H9 (cell line): ENCODE results near the gene EIF4E2. TPM values are rescaled to one million over a fixed set of nuclear protein-coding genes. Genes with fewer than 3 reads are reported as not detected.

Experiments used
- DNase-seq: peaks from one replicate; pipeline ENCODE4 v3.0.0-alpha.2; 2017
- H2AFZ ChIP-seq: one replicate; pipeline ENCODE4 v1.6.1; 2013; ENCODE audit warnings: mild to moderate bottlenecking, low read length, control low read depth, moderate library complexity
- H2AK5ac ChIP-seq: 2 replicates; pipeline ENCODE4 v1.6.1; 2013; ENCODE audit warnings: low read length, control low read depth, mixed read lengths; ENCODE audit not compliant: insufficient read length
- H2BK120ac ChIP-seq: one replicate; pipeline ENCODE4 v1.6.1; 2013; ENCODE audit warnings: low read depth, mild to moderate bottlenecking, low read length, control low read depth, inconsistent platforms; ENCODE audit not compliant: poor library complexity, severe bottlenecking
- H2BK12ac ChIP-seq: 2 replicates; pipeline ENCODE4 v1.6.1; 2013; ENCODE audit warnings: low read length, control low read depth, mixed read lengths, low read depth; ENCODE audit not compliant: insufficient read length
- H2BK15ac ChIP-seq: 2 replicates; pipeline ENCODE4 v1.6.1; 2013; ENCODE audit warnings: low read depth, low read length, control low read depth
- H2BK20ac ChIP-seq: one replicate; pipeline ENCODE4 v1.6.1; 2013; ENCODE audit warnings: low read depth, mild to moderate bottlenecking, low read length, control low read depth, inconsistent platforms; ENCODE audit not compliant: poor library complexity, severe bottlenecking
- H2BK5ac ChIP-seq: 2 replicates; pipeline ENCODE4 v1.6.1; 2013; ENCODE audit warnings: low read length, control low read depth, mixed read lengths; ENCODE audit not compliant: insufficient read length
- H3K14ac ChIP-seq: 2 replicates; pipeline ENCODE4 v1.6.1; 2013; ENCODE audit warnings: low read length, control low read depth; ENCODE audit not compliant: insufficient read depth
- H3K18ac ChIP-seq: 2 replicates; pipeline ENCODE4 v1.6.1; 2013; ENCODE audit warnings: low read depth, mild to moderate bottlenecking, mixed read lengths, low read length, control low read depth; ENCODE audit not compliant: insufficient read length
- H3K23ac ChIP-seq: 2 replicates; pipeline ENCODE4 v1.6.1; 2013; ENCODE audit warnings: low read length, control low read depth, mixed read lengths, low read depth; ENCODE audit not compliant: insufficient read length
- H3K23me2 ChIP-seq: 2 replicates; pipeline ENCODE4 v1.6.1; 2013; ENCODE audit warnings: low read depth, mild to moderate bottlenecking, mixed read lengths, low read length, control low read depth; ENCODE audit not compliant: insufficient read length, poor library complexity, severe bottlenecking
- H3K27ac ChIP-seq: 2 replicates; pipeline ENCODE4 v1.5.1; 2013; ENCODE audit warnings: low read length, control low read depth, mixed read lengths, low read depth; ENCODE audit not compliant: insufficient read length
- H3K27me3 ChIP-seq: 2 replicates; pipeline ENCODE4 v1.6.1; 2013; ENCODE audit warnings: low read length, control low read depth, inconsistent platforms; ENCODE audit not compliant: insufficient read depth
- H3K4ac ChIP-seq: 2 replicates; pipeline ENCODE4 v1.6.1; 2013; ENCODE audit warnings: low read depth, mild to moderate bottlenecking, control low read depth, inconsistent platforms, low read length, moderate library complexity
- H3K4me1 ChIP-seq: 2 replicates; pipeline ENCODE4 v1.6.1; 2013; ENCODE audit warnings: low read length, control low read depth, inconsistent platforms; ENCODE audit not compliant: insufficient read depth
- H3K4me2 ChIP-seq: 2 replicates; pipeline ENCODE4 v1.6.1; 2013; ENCODE audit warnings: low read length, control low read depth, mixed read lengths; ENCODE audit not compliant: insufficient read length, insufficient read depth
- H3K56ac ChIP-seq: 2 replicates; pipeline ENCODE4 v1.6.1; 2013; ENCODE audit warnings: low read depth, mild to moderate bottlenecking, mixed read lengths, low read length, control low read depth; ENCODE audit not compliant: insufficient read length
- H3K79me1 ChIP-seq: 2 replicates; pipeline ENCODE4 v1.6.1; 2013; ENCODE audit warnings: low read depth, mild to moderate bottlenecking, moderate library complexity, low read length, control low read depth, inconsistent platforms; ENCODE audit not compliant: insufficient read depth, poor library complexity, severe bottlenecking
- H3K79me2 ChIP-seq: 2 replicates; pipeline ENCODE4 v1.6.1; 2013; ENCODE audit warnings: low read length, control low read depth, inconsistent platforms; ENCODE audit not compliant: insufficient read depth
- H3K9ac ChIP-seq: 2 replicates; pipeline ENCODE4 v1.6.1; 2013; ENCODE audit warnings: low read length, control low read depth, mixed read lengths; ENCODE audit not compliant: insufficient read length; ENCODE audit errors: extremely low read depth
- H3K9me3 ChIP-seq: one replicate; pipeline ENCODE4 v1.6.1; 2013; ENCODE audit warnings: low read depth, low read length, inconsistent platforms; ENCODE audit not compliant: control insufficient read depth
- H3T11ph ChIP-seq: one replicate; pipeline ENCODE4 v1.6.1; 2013; ENCODE audit warnings: mild to moderate bottlenecking, low read length, control low read depth, inconsistent platforms
- H4K20me1 ChIP-seq: one replicate; pipeline ENCODE4 v1.6.1; 2013; ENCODE audit not compliant: control insufficient read depth, insufficient read length, insufficient read depth
- H4K5ac ChIP-seq: 2 replicates; pipeline ENCODE4 v1.6.1; 2013; ENCODE audit warnings: low read depth, mild to moderate bottlenecking, mixed read lengths, low read length, control low read depth; ENCODE audit not compliant: insufficient read length
- H4K8ac ChIP-seq: replicated peaks from 2 replicates; pipeline ENCODE4 v1.6.1; 2013; ENCODE audit warnings: low read length, control low read depth, mixed read lengths, low read depth; ENCODE audit not compliant: insufficient read length
- H4K91ac ChIP-seq: 2 replicates; pipeline ENCODE4 v1.6.1; 2013; ENCODE audit warnings: low read depth, mild to moderate bottlenecking, moderate library complexity, mixed read lengths, low read length, control low read depth; ENCODE audit not compliant: insufficient read length
- H3K27ac Mint-ChIP-seq, 3 experiments: 2 replicates in 2 of 3; 3 replicates in 1 of 3; pipeline ENCODE4 v1.8.0; 2020 to 2021; ENCODE audit warnings: mixed read lengths in 3 of 3, mild to moderate bottlenecking in 1 of 3, moderate library complexity in 1 of 3
- H3K27me3 Mint-ChIP-seq: 2 replicates; pipeline ENCODE4 v1.8.0; 2021; ENCODE audit warnings: low read depth, mild to moderate bottlenecking, moderate library complexity, mixed read lengths
- H3K36me3 Mint-ChIP-seq, 3 experiments: 2 replicates in 2 of 3; 3 replicates in 1 of 3; pipeline ENCODE4 v1.8.0; 2020 to 2021; ENCODE audit warnings: low read depth in 3 of 3, mixed read lengths in 3 of 3; ENCODE audit not compliant: insufficient read depth in 1 of 3
- H3K4me1 Mint-ChIP-seq, 2 experiments: 2 replicates each; pipeline ENCODE4 v1.8.0; 2020; ENCODE audit warnings: mixed read lengths in 2 of 2
- H3K4me3 Mint-ChIP-seq, 2 experiments: 2 replicates in 1 of 2; 3 replicates in 1 of 2; pipeline ENCODE4 v1.8.0; 2020 to 2021; ENCODE audit warnings: mild to moderate bottlenecking in 2 of 2, mixed read lengths in 2 of 2, moderate library complexity in 1 of 2
- H3K9me3 Mint-ChIP-seq, 2 experiments: 2 replicates in 1 of 2; 3 replicates in 1 of 2; pipeline ENCODE4 v1.8.0; 2020; ENCODE audit warnings: mild to moderate bottlenecking in 2 of 2, mixed read lengths in 2 of 2, moderate library complexity in 1 of 2
- WGBS: extraction: QIAGEN DNeasy Blood & Tissue Kit; methylation state at CpG from one replicate; pipeline ENCODE4 v1.1.7; 2013; ENCODE audit warnings: missing lambda C conversion rate, low lambda C conversion rate, mixed read lengths; ENCODE audit not compliant: insufficient read length; ENCODE audit errors: extremely low coverage; 5-methylcytosine and 5-hydroxymethylcytosine counted together
- total RNA-seq: library from RNA; stranded (reverse); gene quantifications from 2 replicates; pipeline ENCODE4 v1.2.1, GENCODE V29; 2021
- TF ChIP-seq, protein P1 (sequence below): fragments of 200-600 bp; sonication (generic); conservative IDR thresholded peaks from 3 replicates; pipeline ENCODE4 v1.8.0; 2021; ENCODE audit warnings: antibody characterized with exemption, mild to moderate bottlenecking

EIF4E2 gene
- total RNA-seq, 1 experiment from 2014 or later = 109 TPM

DNA sequence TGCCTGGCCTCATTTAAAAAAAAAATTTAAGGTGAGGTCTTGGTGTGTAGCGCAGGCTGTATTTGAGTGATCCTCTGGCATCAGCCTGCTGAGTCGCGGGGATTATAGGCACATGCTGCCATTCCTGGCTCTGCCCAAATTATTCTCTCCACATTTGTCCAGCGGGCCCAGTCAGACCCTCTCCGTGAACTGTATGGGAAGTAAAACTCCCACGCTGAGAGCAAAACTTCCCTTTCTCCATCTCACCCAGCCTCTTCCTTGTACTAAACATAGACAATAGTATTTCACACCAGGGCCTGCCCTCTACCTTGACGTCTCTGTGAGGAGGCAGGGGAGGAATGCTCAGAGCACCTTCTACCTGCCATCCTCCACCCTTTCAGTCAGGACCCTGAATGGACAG is 37.0 kb downstream of the EIF4E2 start:
- no peak overlapping the region for H3T11ph ChIP-seq
- Mint-ChIP-seq H3K4me3 (no peak overlapping the region), H3K27me3 (peaks cover 3% of the 10 kb centered on the region; the same call in 1 of the 2 replicates), H3K27ac (no peak overlapping the region), H3K36me3 (peaks cover 12 to 21% (median 20%) of the 10 kb centered on the region in 3 experiments; a peak in 6 of 7 replicates), H3K9me3 (peaks cover 0 to 12% of the 10 kb centered on the region in 2 experiments; a peak in 3 of 5 replicates), H3K4me1 (peaks cover 28 to 33% of the 10 kb centered on the region in 2 experiments)
- no peak overlapping the region for H3K14ac ChIP-seq
- H2BK120ac ChIP-seq = no peak overlapping the region
- TF ChIP-seq, protein P1, sequence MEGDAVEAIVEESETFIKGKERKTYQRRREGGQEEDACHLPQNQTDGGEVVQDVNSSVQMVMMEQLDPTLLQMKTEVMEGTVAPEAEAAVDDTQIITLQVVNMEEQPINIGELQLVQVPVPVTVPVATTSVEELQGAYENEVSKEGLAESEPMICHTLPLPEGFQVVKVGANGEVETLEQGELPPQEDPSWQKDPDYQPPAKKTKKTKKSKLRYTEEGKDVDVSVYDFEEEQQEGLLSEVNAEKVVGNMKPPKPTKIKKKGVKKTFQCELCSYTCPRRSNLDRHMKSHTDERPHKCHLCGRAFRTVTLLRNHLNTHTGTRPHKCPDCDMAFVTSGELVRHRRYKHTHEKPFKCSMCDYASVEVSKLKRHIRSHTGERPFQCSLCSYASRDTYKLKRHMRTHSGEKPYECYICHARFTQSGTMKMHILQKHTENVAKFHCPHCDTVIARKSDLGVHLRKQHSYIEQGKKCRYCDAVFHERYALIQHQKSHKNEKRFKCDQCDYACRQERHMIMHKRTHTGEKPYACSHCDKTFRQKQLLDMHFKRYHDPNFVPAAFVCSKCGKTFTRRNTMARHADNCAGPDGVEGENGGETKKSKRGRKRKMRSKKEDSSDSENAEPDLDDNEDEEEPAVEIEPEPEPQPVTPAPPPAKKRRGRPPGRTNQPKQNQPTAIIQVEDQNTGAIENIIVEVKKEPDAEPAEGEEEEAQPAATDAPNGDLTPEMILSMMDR = no peak
- WGBS = no CpG with 5 or more reads among the region's 7 CpGs
- no peak overlapping the region for H3K4ac ChIP-seq
- no peaks in the 10 kb centered on the region for H3K23me2 ChIP-seq
- no peak overlapping the region for H3K56ac ChIP-seq
- no peak overlapping the region for H2BK20ac ChIP-seq
- no peak overlapping the region for H3K18ac ChIP-seq
- H3K9me3 ChIP-seq = no peaks in the 10 kb centered on the region
- H3K9ac ChIP-seq = no peak overlapping the region
- H3K23ac ChIP-seq = no peak overlapping the region
- no peak overlapping the region for H4K8ac ChIP-seq
- no peak overlapping the region for H3K27ac ChIP-seq
- no peaks in the 10 kb centered on the region for H3K27me3 ChIP-seq
- DNase-seq = no peak
- H3K4me1 ChIP-seq = no peaks in the 10 kb centered on the region
- no peak overlapping the region for H2BK5ac ChIP-seq
- no peak overlapping the region for H2AFZ ChIP-seq
- H4K20me1 ChIP-seq = no peaks in the 10 kb centered on the region
- no peak overlapping the region for H4K5ac ChIP-seq
- no peak overlapping the region for H4K91ac ChIP-seq
- H2BK12ac ChIP-seq = no peak overlapping the region
- no peak overlapping the region for H2AK5ac ChIP-seq
- H3K79me2 ChIP-seq = no peaks in the 10 kb centered on the region
- H3K4me2 ChIP-seq = no peak overlapping the region
- H3K79me1 ChIP-seq = no peaks in the 10 kb centered on the region
- H2BK15ac ChIP-seq = no peak overlapping the region
